CD4-positive, alpha-beta T cell treated with Interferon gamma for 1 hour (primary cell): ENCODE data around the gene INTS2.
"Not testable (repeated sequence)": the region's sequence is repeated elsewhere in the genome, so short reads cannot be mapped to it uniquely, and the experiment has no call there.

Experiments used
- DNase-seq: peaks from one replicate; pipeline ENCODE4 v3.0.0-alpha.2; 2020

The INTS2 gene

GRCh38 chr17:61846088-61846487 is 81.7 kb downstream of the INTS2 start:
- no peak for DNase-seq

- DNase-seq = no peak
Observed at GRCh38 chr17:61843435-61843834, 84.3 kb downstream of the INTS2 start.

- DNase-seq = no peak
Observed at GRCh38 chr17:61842899-61843298, 84.9 kb downstream of the INTS2 start.

- DNase-seq = no peak
Observed at GRCh38 chr17:61839300-61839786, 88.4 kb downstream of the INTS2 start.

DNA sequence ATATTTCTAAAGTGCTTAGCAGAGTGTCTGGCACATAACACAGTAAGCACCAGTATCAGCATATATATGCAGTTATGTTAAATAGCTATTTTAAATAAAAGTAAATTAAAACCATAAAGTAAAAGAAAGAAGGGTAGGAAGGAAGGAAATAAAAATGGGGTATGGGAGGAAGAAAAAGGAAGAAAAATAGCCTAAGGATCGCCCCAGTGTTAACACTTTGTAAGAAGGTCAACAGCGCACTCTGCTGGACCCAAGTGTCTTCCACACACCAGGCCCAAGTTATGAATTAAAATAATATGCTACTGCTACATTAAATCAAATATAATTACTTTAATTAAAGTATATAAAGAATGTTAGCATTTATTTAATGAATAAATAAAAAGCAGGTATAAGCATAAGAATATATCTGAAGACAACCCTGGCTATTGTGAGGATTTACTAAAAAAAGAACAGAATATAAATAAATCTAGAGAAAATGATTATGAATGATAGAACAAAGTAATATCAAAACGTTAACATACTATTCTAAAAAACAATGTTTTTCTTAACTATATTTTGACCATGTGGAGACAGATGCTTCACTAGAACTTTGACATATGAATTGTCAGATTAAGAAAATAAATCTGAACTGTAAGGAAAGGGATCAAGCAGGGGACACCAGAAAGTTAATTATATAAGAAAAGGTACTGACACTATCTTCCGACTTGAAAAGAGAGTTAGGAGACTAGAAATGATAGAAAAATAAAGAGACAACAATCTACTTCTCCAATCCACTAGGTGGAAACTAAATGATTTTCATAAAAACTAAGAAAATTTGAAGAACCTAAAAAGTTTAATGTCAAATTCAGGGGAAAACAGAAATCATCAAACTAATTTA is 90.4 kb downstream of the INTS2 start:
- DNase-seq = peak; percentile 37

DNA sequence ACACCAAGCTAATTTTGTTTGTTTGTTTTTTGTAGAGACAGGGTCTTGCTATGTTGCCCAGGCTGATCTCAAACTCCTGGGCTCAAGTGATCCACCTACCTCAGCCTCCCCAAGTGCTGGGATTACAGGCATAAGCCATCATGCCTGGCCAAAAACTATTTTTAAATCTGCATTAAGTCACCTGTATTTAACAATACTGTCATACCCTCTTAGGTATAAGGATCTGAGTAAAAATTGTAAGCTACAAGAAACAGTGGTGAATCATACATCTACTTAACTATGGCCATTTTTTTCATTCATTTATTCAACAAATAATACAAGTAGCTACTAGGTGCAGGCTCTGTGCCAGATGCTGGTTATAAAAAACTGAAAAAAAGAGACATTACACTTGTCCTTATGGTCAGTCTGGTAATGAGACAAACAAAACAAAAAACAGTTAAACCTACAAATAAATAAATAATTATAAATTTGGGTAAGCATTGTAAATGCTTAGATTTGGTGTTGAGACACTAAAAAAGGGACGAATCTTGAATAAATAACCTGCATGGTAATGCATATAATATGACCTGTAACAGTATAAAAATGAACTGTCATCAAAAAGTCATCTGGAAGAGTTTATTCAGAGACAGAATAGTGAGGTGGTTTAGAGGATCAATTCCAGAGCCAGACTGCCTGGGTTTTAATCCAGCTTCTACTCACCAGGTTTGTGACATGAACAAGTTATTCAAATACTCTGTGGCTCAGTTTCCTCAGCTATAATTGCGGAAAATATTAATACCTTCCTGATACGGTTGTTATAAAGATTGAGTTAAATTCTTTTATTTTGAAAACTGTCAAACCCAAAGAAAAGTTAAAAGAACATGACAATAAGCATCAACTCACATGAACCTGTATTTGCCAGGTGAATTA is 91.3 kb downstream of the INTS2 start:
- DNase-seq = no peak

- DNase-seq = no peak
Observed at GRCh38 chr17:61835606-61836005, 92.2 kb downstream of the INTS2 start.

- no peak for DNase-seq
Observed at GRCh38 chr17:61834610-61835009, 93.2 kb downstream of the INTS2 start.

- DNase-seq = no peak
Observed at GRCh38 chr17:61833536-61834193, 94.1 kb downstream of the INTS2 start.

DNA sequence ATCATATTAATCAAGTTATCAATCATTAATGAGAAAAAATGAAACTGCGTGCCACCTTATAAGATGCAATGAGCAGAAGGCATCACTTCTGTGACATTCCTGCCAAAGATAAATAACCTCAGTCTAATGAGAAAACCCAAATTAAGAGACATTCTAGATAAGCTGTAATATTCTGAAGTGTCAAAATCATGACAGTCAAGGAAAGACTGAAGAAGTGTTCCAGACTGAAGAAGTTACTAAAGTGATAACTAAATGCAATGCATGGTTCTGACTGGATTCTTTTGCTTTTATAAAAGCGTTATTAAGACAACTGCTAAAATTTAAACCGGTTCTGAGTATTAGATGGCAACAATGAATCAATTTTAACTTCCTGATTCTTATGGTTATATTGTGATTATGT is 95.3 kb downstream of the INTS2 start:
- no peak for DNase-seq

DNA sequence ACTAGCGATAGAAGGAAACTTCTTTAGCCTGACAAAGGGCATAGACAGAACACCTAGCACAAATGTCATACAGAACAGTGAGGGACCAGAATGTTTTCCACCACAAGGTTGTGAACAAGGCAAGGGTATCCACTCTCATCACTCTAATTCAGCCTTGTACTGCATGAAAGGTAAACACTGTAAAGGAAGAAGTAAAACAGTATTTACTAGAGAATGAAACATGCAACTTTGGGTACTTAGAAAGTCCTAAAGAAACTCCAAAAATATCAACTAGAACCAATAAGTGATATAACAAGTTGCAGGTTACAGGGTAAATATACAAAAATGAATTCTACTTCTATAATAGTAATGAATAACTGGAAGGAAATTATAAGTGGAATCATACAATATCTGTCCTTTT is 96.7 kb downstream of the INTS2 start:
- DNase-seq = no peak

DNA sequence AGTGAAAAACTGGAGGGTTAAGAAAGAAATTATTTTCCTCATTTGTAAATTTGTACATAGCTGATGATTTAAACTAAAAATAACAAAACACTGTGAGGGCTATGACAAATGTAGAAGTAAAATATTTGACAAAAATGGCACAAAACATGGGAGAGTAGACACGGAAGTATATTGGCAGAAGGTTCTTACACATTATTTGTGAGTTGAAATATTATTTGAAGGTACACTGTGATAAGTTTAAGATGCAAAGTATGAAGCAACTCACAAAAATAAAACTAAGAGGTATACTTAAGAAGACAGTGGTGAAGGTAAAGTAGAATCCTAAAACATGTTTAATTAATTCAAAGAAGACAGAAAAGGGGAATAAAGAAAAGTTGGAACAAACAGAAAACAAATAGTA is 99.1 kb downstream of the INTS2 start:
- no peak for DNase-seq

DNA sequence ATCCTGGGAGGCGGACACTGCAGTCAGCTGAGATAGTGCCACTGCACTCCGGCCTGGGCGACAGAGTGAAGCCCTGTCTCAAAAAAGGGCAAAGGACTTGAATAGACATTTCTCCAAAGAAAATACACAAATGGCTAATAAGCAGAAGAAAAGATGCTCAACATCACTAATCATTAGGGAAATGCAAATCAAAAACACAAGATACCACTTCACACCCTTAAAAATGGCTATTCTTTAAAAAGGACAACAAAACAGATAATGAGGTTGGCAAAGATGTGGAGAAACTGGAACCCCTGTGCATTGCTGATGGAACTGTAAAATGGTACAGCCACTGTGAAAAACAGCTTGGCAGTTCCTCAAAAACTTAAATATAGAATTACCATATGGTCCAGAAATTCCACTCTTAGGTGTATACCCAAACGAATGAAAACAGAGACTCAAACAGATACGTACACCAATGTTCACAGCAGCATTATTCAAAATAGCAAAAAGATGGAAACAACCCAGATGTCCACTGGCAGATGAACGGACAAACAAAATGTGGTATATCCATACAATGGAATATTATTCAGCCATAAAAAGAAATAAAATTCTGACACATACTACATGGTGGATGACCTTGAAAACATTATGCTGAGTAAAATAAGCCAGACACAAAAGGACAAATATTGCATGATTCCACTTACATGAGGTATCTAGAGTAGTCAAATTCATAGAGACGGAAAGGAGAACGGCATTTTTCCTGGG is 100.0 kb downstream of the INTS2 start:
- DNase-seq = no peak

DNA sequence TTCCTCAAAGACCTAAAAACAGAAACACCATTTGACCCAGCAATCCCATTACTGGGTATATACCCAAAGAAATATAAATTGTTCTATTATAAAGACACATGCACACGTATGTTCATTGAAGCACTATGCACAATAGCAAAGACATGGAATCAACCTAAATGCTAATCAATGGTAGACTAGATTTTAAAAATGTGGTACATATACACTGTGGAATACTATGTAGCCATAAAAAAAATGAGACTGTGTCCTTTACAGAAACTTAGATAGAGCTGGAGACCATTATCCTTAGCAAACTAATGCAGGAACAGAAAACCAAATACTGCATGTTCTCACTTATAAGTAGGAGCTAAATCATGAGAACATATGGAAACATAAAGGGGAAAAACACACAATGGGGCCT is 100.9 kb downstream of the INTS2 start:
- not testable (repeated sequence) for DNase-seq

DNA sequence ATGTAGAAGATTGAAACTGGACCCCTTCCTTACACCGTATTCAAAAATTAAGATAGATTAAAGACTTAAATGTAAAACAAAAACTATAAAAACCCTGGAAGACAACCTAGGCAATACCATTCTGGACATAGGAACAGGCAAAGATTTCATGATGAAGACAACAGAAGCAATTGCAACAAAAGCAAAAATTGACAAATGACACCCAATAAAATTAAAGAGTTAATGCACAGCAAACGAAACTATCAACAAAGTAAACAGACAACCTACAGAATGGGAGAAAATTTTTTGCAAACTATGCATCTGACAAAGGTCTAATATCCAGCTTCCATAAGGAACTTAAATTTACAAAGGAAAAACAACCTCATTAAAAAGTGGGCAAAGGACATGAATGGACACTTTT is 101.6 kb downstream of the INTS2 start:
- DNase-seq = not testable (repeated sequence)

DNA sequence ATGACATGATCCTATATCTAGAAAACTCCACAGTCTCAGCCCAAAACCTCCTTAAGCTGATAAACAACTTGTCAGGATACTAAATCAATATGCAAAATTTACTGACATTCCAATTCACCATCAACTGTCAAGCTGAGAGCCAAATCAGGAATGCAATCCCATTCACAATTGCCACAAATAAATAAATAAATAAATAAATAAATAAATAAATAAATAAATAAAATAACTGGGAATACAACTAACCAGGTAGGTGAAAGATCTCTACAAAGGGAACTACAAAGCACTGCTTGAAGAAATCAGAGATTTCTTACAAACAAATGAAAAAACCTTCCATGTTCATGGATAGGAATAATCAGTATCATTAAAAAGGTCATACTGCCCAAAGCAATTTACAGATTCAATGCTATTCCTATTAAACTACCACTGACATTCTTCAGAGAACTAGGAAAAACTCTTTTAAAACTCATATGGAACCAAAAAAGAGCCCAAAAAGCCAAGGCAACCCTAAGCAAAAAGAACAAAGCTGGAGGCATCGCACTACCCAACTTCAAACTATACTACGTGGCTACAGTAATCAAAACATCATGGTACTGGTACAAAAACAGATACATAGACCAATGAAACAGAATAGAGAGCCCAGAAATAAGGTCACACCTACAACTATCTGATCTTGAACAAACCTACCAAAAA is 102.2 kb downstream of the INTS2 start:
- no peak for DNase-seq

- DNase-seq = no peak
Observed at GRCh38 chr17:61822326-61823285, 105.2 kb downstream of the INTS2 start.

DNA sequence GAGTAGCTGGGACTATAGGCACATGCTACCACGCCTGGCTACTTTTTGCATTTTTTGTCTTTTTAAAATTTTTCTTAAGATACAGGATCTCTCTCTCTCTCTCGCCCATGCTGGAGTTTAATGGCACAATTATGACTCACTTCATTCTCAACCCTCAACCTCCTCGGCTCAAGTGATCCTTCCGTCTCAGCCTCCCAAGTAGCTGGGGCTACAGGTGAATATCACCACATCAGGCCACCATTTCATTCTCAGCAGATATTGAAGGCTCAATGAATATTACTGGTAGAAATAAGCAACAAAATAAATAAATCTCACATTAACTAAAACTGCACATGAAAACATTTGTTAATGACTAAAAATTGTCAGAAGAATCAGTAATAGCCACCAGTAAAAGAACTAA is 106.1 kb downstream of the INTS2 start:
- DNase-seq = no peak

- DNase-seq = not testable (repeated sequence)
Observed at GRCh38 chr17:61819265-61819664, 108.5 kb downstream of the INTS2 start.

DNA sequence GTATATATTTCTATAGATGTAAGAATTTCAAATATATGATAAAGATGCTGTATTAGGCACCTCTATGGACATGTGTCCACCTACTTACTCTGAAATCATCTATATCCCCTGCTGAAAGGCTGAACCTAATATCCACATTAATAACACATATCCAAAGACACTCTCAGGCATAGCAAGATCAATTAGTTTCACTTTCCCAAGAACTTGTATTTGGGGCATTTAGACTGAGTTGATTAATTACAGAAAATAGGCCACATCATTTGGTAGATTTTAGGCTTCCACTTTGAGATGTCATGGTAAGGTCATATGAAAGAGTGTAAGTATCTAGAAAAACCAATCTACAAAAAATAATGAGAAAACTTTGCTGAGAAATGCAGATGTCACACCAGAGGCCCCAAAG is 109.6 kb downstream of the INTS2 start:
- no peak for DNase-seq

GRCh38 chr17:61817452-61817851 is 110.3 kb downstream of the INTS2 start:
- no peak for DNase-seq
